ENCODE measurements around the gene ARPIN. TPM values are rescaled to one million over a fixed set of nuclear protein-coding genes. Genes with fewer than 3 reads are reported as not detected.

Gene ARPIN
- polyA plus RNA-seq, 1 experiment: 11.8 TPM

GRCh38 chr15:89937365-89938350 lies 24.9 kb upstream of the ARPIN start:
- CTCF ChIA-PET: interaction anchor here (0.7 kb wide), 2 partner anchors 62 to 206 kb away, joined by 3 read pairs; no protein-coding TSS in a partner anchor
- DNase-seq (ENCODE audit: low read depth, low spot score): no peak
- peaks cover 5% of the 10 kb centered on the region for H3K27me3 ChIP-seq (ENCODE audit: control insufficient read depth, insufficient read depth, low read length)
- H3K4me3 ChIP-seq (ENCODE audit: low read depth, low read length): no peak overlapping the region
- POLR2A ChIA-PET: no interaction called here
- TF ChIP-seq, protein P1, sequence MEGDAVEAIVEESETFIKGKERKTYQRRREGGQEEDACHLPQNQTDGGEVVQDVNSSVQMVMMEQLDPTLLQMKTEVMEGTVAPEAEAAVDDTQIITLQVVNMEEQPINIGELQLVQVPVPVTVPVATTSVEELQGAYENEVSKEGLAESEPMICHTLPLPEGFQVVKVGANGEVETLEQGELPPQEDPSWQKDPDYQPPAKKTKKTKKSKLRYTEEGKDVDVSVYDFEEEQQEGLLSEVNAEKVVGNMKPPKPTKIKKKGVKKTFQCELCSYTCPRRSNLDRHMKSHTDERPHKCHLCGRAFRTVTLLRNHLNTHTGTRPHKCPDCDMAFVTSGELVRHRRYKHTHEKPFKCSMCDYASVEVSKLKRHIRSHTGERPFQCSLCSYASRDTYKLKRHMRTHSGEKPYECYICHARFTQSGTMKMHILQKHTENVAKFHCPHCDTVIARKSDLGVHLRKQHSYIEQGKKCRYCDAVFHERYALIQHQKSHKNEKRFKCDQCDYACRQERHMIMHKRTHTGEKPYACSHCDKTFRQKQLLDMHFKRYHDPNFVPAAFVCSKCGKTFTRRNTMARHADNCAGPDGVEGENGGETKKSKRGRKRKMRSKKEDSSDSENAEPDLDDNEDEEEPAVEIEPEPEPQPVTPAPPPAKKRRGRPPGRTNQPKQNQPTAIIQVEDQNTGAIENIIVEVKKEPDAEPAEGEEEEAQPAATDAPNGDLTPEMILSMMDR (IDR thresholded peaks at IDR 0.05; ENCODE audit: low read depth, low read length): no peak
- H3K9me3 ChIP-seq (ENCODE audit: control insufficient read depth, insufficient read depth, low read length): no peaks in the 10 kb centered on the region
- H3K27ac ChIP-seq (ENCODE audit: low read depth, low read length): no peak overlapping the region

DNA sequence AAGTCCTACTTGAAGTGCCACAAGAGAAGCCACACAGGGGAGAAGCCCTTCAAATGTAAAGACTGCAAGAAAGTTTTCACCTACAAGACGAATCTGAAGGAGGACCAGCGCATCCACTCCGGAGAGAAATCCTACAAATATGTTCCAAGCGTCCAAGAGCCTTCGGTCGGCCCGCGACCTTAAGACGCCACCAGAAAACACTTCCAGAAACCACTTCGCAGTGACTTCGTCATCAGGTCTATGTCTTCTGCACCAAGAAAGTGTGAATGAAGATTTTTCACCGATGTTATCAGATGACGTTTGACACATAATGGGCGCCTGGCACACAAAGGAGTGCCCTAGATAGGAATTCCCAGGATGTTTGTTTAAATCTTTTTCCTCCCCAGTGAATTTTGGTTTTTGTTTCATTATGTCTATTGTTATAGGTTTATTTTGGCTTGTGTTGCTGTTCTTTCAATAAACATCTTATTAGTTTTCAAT lies 24.1 kb upstream of the ARPIN start:
- H3K27me3 ChIP-seq (ENCODE audit: control insufficient read depth, insufficient read depth, low read length): peaks cover 11% of the 10 kb centered on the region

GRCh38 chr15:89936051-89936785 lies 23.5 kb upstream of the ARPIN start:
- Histone ChIP-seq H3K4me3 (ENCODE audit: low read depth, low read length) (no peak overlapping the region), H3K27me3 (ENCODE audit: control insufficient read depth, insufficient read depth, low read length) (peaks cover 12% of the 10 kb centered on the region), H3K27ac (ENCODE audit: low read depth, low read length) (no peak overlapping the region), H3K9me3 (ENCODE audit: control insufficient read depth, insufficient read depth, low read length) (no peaks in the 10 kb centered on the region)
- CTCF ChIA-PET: no interaction called here
- no peak for DNase-seq (ENCODE audit: low read depth, low spot score)
- POLR2A ChIA-PET: no interaction called here
- TF ChIP-seq, protein P1 (IDR thresholded peaks at IDR 0.05; ENCODE audit: low read depth, low read length): no peak

More for the DNA sequence above, 24.1 kb upstream of the ARPIN start:
- ChIA-PET CTCF (interaction anchor here (0.7 kb wide), 1 partner anchor 205 kb away, joined by 3 read pairs; no protein-coding TSS in a partner anchor), POLR2A (no interaction called here)
- Histone ChIP-seq H3K9me3 (ENCODE audit: control insufficient read depth, insufficient read depth, low read length) (no peaks in the 10 kb centered on the region), H3K27ac (ENCODE audit: low read depth, low read length) (no peak overlapping the region), H3K4me3 (ENCODE audit: low read depth, low read length) (no peak overlapping the region)
- no peak for DNase-seq (ENCODE audit: low read depth, low spot score)
- TF ChIP-seq, protein P1 (IDR thresholded peaks at IDR 0.05; ENCODE audit: low read depth, low read length): no peak

- TF ChIP-seq, protein P1 (IDR thresholded peaks at IDR 0.05; ENCODE audit: low read depth, low read length): no peak
- POLR2A ChIA-PET: no interaction called here
These were observed 20.1 kb upstream of the ARPIN start for GRCh38 chr15:89932880-89933279.

More at GRCh38 chr15:89932880-89933279, 20.1 kb upstream of the ARPIN start:
- H3K4me3 ChIP-seq (ENCODE audit: low read depth, low read length): no peak overlapping the region
- CTCF ChIA-PET: interaction anchor here (0.6 to 1.4 kb wide), 2 partner anchors 13 to 138 kb away, joined by 3 read pairs; no protein-coding TSS in a partner anchor
- no peak for DNase-seq (ENCODE audit: low read depth, low spot score)
- peaks cover 10% of the 10 kb centered on the region for H3K27me3 ChIP-seq (ENCODE audit: control insufficient read depth, insufficient read depth, low read length)
- H3K9me3 ChIP-seq (ENCODE audit: control insufficient read depth, insufficient read depth, low read length): no peaks in the 10 kb centered on the region
- H3K27ac ChIP-seq (ENCODE audit: low read depth, low read length): no peak overlapping the region
